ENCODE results near the gene ZNF362.
"Not testable (repeated sequence)": the region's sequence is repeated elsewhere in the genome, so short reads cannot be mapped to it uniquely, and the experiment has no call there.

ZNF362 gene

GRCh38 chr1:33290615-33291014 is 34.3 kb downstream of the ZNF362 start:
- H4K5ac ChIP-seq (ENCODE audit: low read length); H3K36me3 ChIP-seq (ENCODE audit: control insufficient read depth, insufficient read depth, low read length); H3K4me2 ChIP-seq (ENCODE audit: low read length); H3K27ac ChIP-seq (ENCODE audit: low read depth, low read length); H3K23ac ChIP-seq (ENCODE audit: low read length); H3K56ac ChIP-seq (ENCODE audit: low read length); H3K79me1 ChIP-seq (ENCODE audit: low read length); H3K79me2 ChIP-seq (ENCODE audit: control insufficient read depth, insufficient read depth, low read length); H3K18ac ChIP-seq (ENCODE audit: low read length); H3K4me1 ChIP-seq (ENCODE audit: control insufficient read depth, low read depth, low read length); H3K4ac ChIP-seq (ENCODE audit: low read depth, low read length); H3K27me3 ChIP-seq (ENCODE audit: insufficient read depth, low read length, poor library complexity); H2BK15ac ChIP-seq (replicated peaks; ENCODE audit: low read depth); H2BK120ac ChIP-seq (ENCODE audit: low read depth, low read length); H2BK5ac ChIP-seq (ENCODE audit: low read length); DNase-seq; H4K8ac ChIP-seq (ENCODE audit: low read depth, low read length); H2AK5ac ChIP-seq (ENCODE audit: low read length); H3K4me3 ChIP-seq (ENCODE audit: low read length); H3K9ac ChIP-seq (ENCODE audit: low read length): not testable (repeated sequence)
- WGBS (ENCODE audit: extremely low coverage, insufficient coverage, low lambda C conversion rate): no CpG with 5 or more reads among the region's 2 CpGs

GRCh38 chr1:33292726-33293340 is 36.5 kb downstream of the ZNF362 start:
- Histone ChIP-seq H3K4me1 (ENCODE audit: control insufficient read depth, low read depth, low read length) (no peaks in the 10 kb centered on the region), H3K56ac (ENCODE audit: low read length) (no peak overlapping the region), H3K4me3 (ENCODE audit: low read length) (no peak overlapping the region), H3K79me2 (ENCODE audit: control insufficient read depth, insufficient read depth, low read length) (no peaks in the 10 kb centered on the region), H2BK120ac (ENCODE audit: low read depth, low read length) (no peak overlapping the region), H2BK5ac (ENCODE audit: low read length) (no peak overlapping the region), H2AK5ac (ENCODE audit: low read length) (no peak overlapping the region), H3K18ac (ENCODE audit: low read length) (no peak overlapping the region), H3K27me3 (ENCODE audit: insufficient read depth, low read length, poor library complexity) (no peaks in the 10 kb centered on the region), H3K23ac (ENCODE audit: low read length) (no peak overlapping the region), H3K4ac (ENCODE audit: low read depth, low read length) (no peak overlapping the region), H2BK15ac (replicated peaks; ENCODE audit: low read depth) (no peak overlapping the region), H3K9ac (ENCODE audit: low read length) (no peak overlapping the region), H3K79me1 (ENCODE audit: low read length) (no peaks in the 10 kb centered on the region), H3K36me3 (ENCODE audit: control insufficient read depth, insufficient read depth, low read length) (peaks cover 3% of the 10 kb centered on the region), H3K27ac (ENCODE audit: low read depth, low read length) (no peak overlapping the region), H4K5ac (ENCODE audit: low read length) (no peak overlapping the region), H3K4me2 (ENCODE audit: low read length) (no peak overlapping the region), H4K8ac (ENCODE audit: low read depth, low read length) (no peak overlapping the region)
- no CpG with 5 or more reads among the region's 13 CpGs for WGBS (ENCODE audit: extremely low coverage, insufficient coverage, low lambda C conversion rate)
- DNase-seq: no peak

GRCh38 chr1:33294071-33295010 is 38.0 kb downstream of the ZNF362 start:
- H3K23ac ChIP-seq (ENCODE audit: low read length): no peak overlapping the region
- no CpG with 5 or more reads among the region's 13 CpGs for WGBS (ENCODE audit: extremely low coverage, insufficient coverage, low lambda C conversion rate)
- H2BK120ac ChIP-seq (ENCODE audit: low read depth, low read length): no peak overlapping the region
- no peaks in the 10 kb centered on the region for H3K4me1 ChIP-seq (ENCODE audit: control insufficient read depth, low read depth, low read length)
- H3K56ac ChIP-seq (ENCODE audit: low read length): no peak overlapping the region
- H3K4me2 ChIP-seq (ENCODE audit: low read length): no peak overlapping the region
- no peak overlapping the region for H3K27ac ChIP-seq (ENCODE audit: low read depth, low read length)
- H4K8ac ChIP-seq (ENCODE audit: low read depth, low read length): no peak overlapping the region
- peaks cover 4% of the 10 kb centered on the region for H3K36me3 ChIP-seq (ENCODE audit: control insufficient read depth, insufficient read depth, low read length)
- DNase-seq: no peak
- H3K4me3 ChIP-seq (ENCODE audit: low read length): no peak overlapping the region
- H3K27me3 ChIP-seq (ENCODE audit: insufficient read depth, low read length, poor library complexity): no peaks in the 10 kb centered on the region
- H3K18ac ChIP-seq (ENCODE audit: low read length): no peak overlapping the region
- no peaks in the 10 kb centered on the region for H3K79me2 ChIP-seq (ENCODE audit: control insufficient read depth, insufficient read depth, low read length)
- H3K4ac ChIP-seq (ENCODE audit: low read depth, low read length): no peak overlapping the region
- H3K9ac ChIP-seq (ENCODE audit: low read length): no peak overlapping the region
- no peak overlapping the region for H2BK15ac ChIP-seq (replicated peaks; ENCODE audit: low read depth)
- H4K5ac ChIP-seq (ENCODE audit: low read length): no peak overlapping the region
- H3K79me1 ChIP-seq (ENCODE audit: low read length): no peaks in the 10 kb centered on the region
- no peak overlapping the region for H2AK5ac ChIP-seq (ENCODE audit: low read length)
- no peak overlapping the region for H2BK5ac ChIP-seq (ENCODE audit: low read length)

GRCh38 chr1:33295023-33295422 is 38.7 kb downstream of the ZNF362 start:
- no peak overlapping the region for H3K4me2 ChIP-seq (ENCODE audit: low read length)
- no peak overlapping the region for H4K5ac ChIP-seq (ENCODE audit: low read length)
- no peak overlapping the region for H3K27ac ChIP-seq (ENCODE audit: low read depth, low read length)
- no peak overlapping the region for H3K23ac ChIP-seq (ENCODE audit: low read length)
- H2BK120ac ChIP-seq (ENCODE audit: low read depth, low read length): no peak overlapping the region
- H3K79me2 ChIP-seq (ENCODE audit: control insufficient read depth, insufficient read depth, low read length): no peaks in the 10 kb centered on the region
- WGBS (ENCODE audit: extremely low coverage, insufficient coverage, low lambda C conversion rate): no CpG with 5 or more reads among the region's 15 CpGs
- no peak overlapping the region for H4K8ac ChIP-seq (ENCODE audit: low read depth, low read length)
- no peak overlapping the region for H3K9ac ChIP-seq (ENCODE audit: low read length)
- H3K18ac ChIP-seq (ENCODE audit: low read length): no peak overlapping the region
- H3K36me3 ChIP-seq (ENCODE audit: control insufficient read depth, insufficient read depth, low read length): peaks cover 4% of the 10 kb centered on the region
- no peak overlapping the region for H3K4ac ChIP-seq (ENCODE audit: low read depth, low read length)
- no peak overlapping the region for H2BK5ac ChIP-seq (ENCODE audit: low read length)
- no peak overlapping the region for H3K56ac ChIP-seq (ENCODE audit: low read length)
- H3K4me1 ChIP-seq (ENCODE audit: control insufficient read depth, low read depth, low read length): no peaks in the 10 kb centered on the region
- H3K27me3 ChIP-seq (ENCODE audit: insufficient read depth, low read length, poor library complexity): no peaks in the 10 kb centered on the region
- no peak overlapping the region for H2AK5ac ChIP-seq (ENCODE audit: low read length)
- no peak for DNase-seq
- no peaks in the 10 kb centered on the region for H3K79me1 ChIP-seq (ENCODE audit: low read length)
- H2BK15ac ChIP-seq (replicated peaks; ENCODE audit: low read depth): no peak overlapping the region
- H3K4me3 ChIP-seq (ENCODE audit: low read length): no peak overlapping the region

- H4K8ac ChIP-seq (ENCODE audit: low read depth, low read length): no peak overlapping the region
Measured at GRCh38 chr1:33295450-33296081, 39.3 kb downstream of the ZNF362 start.

More at GRCh38 chr1:33295450-33296081, 39.3 kb downstream of the ZNF362 start:
- no peak overlapping the region for H3K4me3 ChIP-seq (ENCODE audit: low read length)
- no peak overlapping the region for H2BK15ac ChIP-seq (replicated peaks; ENCODE audit: low read depth)
- no peak overlapping the region for H3K4ac ChIP-seq (ENCODE audit: low read depth, low read length)
- H3K27ac ChIP-seq (ENCODE audit: low read depth, low read length): no peak overlapping the region
- H3K4me2 ChIP-seq (ENCODE audit: low read length): no peak overlapping the region
- DNase-seq: peak; percentile 85
- no peak overlapping the region for H3K18ac ChIP-seq (ENCODE audit: low read length)
- H2BK120ac ChIP-seq (ENCODE audit: low read depth, low read length): no peak overlapping the region
- H3K79me2 ChIP-seq (ENCODE audit: control insufficient read depth, insufficient read depth, low read length): no peaks in the 10 kb centered on the region
- H3K79me1 ChIP-seq (ENCODE audit: low read length): no peaks in the 10 kb centered on the region
- no CpG with 5 or more reads among the region's 12 CpGs for WGBS (ENCODE audit: extremely low coverage, insufficient coverage, low lambda C conversion rate)
- no peak overlapping the region for H4K5ac ChIP-seq (ENCODE audit: low read length)
- H3K27me3 ChIP-seq (ENCODE audit: insufficient read depth, low read length, poor library complexity): no peaks in the 10 kb centered on the region
- no peak overlapping the region for H3K56ac ChIP-seq (ENCODE audit: low read length)
- no peak overlapping the region for H2AK5ac ChIP-seq (ENCODE audit: low read length)
- no peak overlapping the region for H3K9ac ChIP-seq (ENCODE audit: low read length)
- H3K4me1 ChIP-seq (ENCODE audit: control insufficient read depth, low read depth, low read length): no peaks in the 10 kb centered on the region
- no peak overlapping the region for H3K23ac ChIP-seq (ENCODE audit: low read length)
- peaks cover 4% of the 10 kb centered on the region for H3K36me3 ChIP-seq (ENCODE audit: control insufficient read depth, insufficient read depth, low read length)
- no peak overlapping the region for H2BK5ac ChIP-seq (ENCODE audit: low read length)
